A172 (cell line): ENCODE results near the gene JARID2. TPM values are rescaled to one million over a fixed set of nuclear protein-coding genes. Genes with fewer than 3 reads are reported as not detected.
A peak's percentile ranks its signal among the peaks of the same experiment; 100 is the strongest.

ENCODE experiments used
- DNase-seq: peaks from one replicate; pipeline ENCODE4 v3.0.0-alpha.2; 2015; ENCODE audit warnings: low spot score
- total RNA-seq: library from RNA; depleted of rRNA; stranded (reverse); fragments of >200 nt; shearing (Covaris generic); gene quantifications from 2 replicates; pipeline ENCODE4 v1.2.3, GENCODE V29; 2014

JARID2 gene
- total RNA-seq, 1 experiment from 2014 or later: 5.4 TPM

GRCh38 chr6:15437090-15437635 is 191.3 kb downstream of the JARID2 start:
- DNase-seq: no peak

DNA sequence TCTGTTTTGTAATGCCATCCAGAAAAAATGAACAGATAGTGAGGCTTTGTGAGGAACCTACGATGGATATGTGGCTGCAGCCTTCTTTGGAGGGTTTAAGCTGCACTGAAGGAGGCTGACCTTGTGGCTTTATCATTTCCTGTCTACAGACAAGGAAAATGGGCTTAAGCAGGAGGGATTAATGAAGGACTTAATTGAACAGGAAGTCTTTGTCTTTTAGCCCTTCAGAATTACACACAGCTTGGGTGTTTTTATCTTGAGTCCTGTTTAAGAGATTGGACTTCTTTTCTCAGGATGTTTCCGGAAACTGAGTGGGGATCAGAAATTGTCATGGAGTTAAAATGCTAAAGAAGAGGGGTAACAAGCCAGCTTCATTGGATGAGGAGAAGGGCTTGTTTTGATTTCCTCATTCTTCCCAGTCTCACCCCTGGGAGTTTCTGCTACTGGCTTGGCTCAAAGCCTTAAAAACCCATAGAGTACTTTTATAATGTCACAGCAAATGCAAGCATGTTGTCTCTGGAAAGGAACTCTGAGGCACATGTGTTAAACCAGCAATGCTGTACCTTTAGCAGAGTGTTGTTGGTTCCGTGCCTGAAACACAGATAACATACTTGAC is 193.6 kb downstream of the JARID2 start:
- DNase-seq: no peak

- no peak for DNase-seq
Measured at GRCh38 chr6:15440040-15440439, 194.2 kb downstream of the JARID2 start.

GRCh38 chr6:15441215-15441868 is 195.5 kb downstream of the JARID2 start:
- DNase-seq: peak; percentile 59

DNA sequence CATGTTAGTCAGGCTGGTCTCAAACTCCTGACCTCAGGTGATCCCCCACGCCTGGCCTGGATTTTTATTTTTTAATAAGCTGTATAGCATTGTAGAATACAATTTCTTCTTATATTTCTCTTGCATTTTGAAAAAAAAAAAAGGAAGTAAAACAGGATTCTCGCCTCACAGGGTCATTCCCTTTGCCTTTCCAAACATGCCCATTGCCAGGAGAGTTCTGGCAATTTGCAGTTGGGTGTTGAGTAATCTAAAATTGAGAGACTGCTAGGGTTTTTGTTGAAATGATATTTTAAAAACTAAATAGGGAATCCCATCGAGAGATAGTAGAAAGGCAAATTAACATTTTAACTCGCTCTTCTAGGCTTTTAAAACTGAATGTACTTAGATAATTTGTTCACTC is 196.1 kb downstream of the JARID2 start:
- DNase-seq: no peak

GRCh38 chr6:15442467-15442866 is 196.6 kb downstream of the JARID2 start:
- no peak for DNase-seq

DNA sequence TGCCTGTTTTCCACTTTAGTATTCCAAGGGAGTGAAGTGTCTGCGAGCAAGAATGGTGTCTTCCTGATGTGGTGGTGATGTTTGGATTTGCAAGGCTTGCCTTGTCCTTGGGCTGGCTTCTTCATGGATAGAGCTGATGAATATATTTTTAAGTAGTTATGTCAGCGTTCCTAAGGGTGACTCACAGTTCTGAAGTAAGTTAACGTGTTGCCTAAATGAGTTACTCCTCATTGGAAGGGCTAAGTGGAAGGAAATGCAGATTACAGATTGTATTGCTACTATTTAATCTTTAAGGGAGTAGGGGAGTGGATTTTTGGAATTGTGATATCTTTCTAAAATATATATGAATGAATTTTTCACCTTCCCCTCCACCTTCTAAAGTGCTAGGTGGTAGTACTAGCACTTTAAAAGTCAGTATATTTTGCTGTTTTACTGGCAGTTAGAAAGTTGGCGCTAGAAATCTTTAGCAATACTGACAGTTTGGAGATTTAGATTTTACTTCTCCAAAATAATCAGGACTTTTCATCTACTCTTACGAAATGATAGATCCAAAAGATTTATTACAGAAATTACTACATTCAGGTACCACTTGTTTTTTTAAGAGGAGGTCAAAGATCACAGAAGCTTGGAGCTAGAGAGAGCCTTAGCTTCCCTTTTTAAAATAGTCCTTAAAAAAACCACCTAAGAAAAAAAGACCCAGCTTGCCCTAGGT is 197.4 kb downstream of the JARID2 start:
- DNase-seq: peak; percentile 65

DNA sequence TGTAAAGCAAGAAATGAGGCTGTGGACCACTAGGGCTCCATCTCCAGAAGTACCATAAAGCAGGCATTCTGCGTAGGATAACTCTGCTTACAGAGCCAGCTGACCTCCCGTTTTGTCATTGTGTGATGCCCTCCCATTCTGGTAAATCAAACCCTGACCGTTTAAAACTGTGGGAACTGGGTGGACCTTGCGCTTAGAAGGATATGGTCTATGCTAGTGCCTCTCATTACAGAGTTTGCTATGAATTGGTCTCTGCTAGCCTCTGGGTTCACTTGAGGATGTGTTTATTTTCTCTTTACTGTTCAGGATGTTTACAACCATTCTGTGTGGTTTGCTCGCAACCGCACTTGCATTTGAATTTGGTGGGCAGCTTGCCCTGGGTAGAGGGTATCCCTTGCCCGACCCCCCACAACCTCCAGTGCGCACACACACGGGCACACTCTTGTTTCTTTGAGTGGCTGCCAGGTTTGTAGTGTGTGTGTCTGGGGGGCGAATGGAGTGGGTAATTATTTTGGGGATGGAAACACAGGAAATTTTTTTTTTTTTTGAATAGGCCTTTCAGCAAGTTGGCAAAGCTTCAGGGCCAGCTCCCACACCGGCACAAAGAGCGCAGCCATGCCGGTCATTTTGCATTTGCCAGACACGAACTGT is 198.3 kb downstream of the JARID2 start:
- no peak for DNase-seq

- DNase-seq: peak; percentile 53
Measured at GRCh38 chr6:15444881-15445280, 199.0 kb downstream of the JARID2 start.

GRCh38 chr6:15447546-15448267 is 201.8 kb downstream of the JARID2 start:
- DNase-seq: no peak

GRCh38 chr6:15449011-15449410 is 203.1 kb downstream of the JARID2 start:
- no peak for DNase-seq

- no peak for DNase-seq
Measured at GRCh38 chr6:15451738-15452137, 205.9 kb downstream of the JARID2 start.

GRCh38 chr6:15452182-15452941 is 206.5 kb downstream of the JARID2 start:
- DNase-seq: no peak

DNA sequence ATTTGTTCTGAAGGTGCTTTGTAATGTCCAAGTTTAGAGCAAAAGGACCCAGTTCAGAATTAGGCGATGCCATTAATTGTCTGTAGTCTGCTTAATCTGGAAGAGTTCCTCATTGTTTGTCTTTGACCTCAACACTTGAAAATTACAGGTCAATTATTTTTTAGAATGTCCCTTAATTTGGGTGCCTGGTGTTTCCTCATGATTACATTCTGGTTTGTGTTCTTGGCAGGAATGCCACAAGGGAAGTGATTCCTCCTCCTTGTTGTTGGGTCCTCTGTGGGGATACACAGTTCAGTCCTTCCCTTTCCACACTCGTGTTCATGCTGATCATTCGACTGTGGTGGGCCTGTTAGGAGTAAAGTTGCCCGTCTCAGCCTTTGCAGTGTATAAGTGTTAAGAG is 207.3 kb downstream of the JARID2 start:
- DNase-seq: no peak

GRCh38 chr6:15453622-15454021 is 207.8 kb downstream of the JARID2 start:
- DNase-seq: no peak

GRCh38 chr6:15456422-15456821 is 210.6 kb downstream of the JARID2 start:
- DNase-seq: no peak

GRCh38 chr6:15457121-15457650 is 211.3 kb downstream of the JARID2 start:
- no peak for DNase-seq

GRCh38 chr6:15458021-15458459 is 212.2 kb downstream of the JARID2 start:
- no peak for DNase-seq

GRCh38 chr6:15460110-15460727 is 214.3 kb downstream of the JARID2 start:
- no peak for DNase-seq
